HG03558 (cell line): Measurements from ENCODE around the gene LSM3.

Source experiments
- ATAC-seq: cut with Tn5 transposase; IDR thresholded peaks from one replicate; pipeline ENCODE4 v1.9.1; 2021; ENCODE audit warnings: moderate number of reproducible peaks; ENCODE audit not compliant: unreplicated experiment; ENCODE audit errors: extremely low read depth

LSM3 gene

DNA sequence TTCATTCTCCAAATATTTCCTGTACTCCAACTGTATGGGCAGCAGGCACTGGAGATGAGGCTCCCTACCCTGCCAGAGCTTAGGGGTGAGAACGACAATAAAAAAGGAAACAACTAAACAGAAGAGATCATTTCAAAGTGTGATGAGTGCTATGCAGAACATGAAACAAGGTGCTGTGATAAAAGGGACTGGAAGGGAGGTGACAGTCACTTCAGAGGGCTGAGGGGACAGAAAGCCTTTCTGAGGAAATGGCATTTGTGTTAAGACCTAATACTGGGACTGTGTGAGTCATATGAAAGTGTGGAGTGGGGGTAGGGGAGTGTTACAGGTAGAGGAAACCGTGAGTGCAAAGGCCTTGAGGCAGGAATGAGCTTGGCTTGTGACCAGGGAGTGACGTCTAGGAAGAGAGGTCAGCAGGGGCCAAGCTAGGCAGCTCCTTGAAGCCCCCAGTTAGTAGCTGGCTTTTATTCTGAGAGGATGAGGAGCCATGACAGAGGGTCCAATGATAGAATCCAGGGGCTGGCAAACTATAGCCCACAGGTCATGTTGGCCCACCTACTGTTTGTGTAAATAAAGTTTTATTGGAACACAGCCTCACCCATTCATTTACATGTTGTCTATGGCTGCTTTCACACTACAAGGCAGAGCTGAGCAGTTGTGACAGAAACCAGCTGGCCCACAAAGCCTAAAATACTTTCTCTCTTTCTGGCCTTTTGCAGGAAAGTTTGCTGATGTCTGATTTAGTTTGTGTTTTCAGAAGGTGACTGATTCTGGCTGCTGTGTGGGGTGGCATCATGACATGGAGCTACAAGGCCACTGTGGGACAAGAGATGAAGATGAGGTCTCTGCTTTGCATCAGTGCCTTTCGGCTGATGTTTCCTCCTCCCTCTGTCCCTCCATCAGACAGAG, 56.6 kb downstream of the LSM3 start:
- ATAC-seq = no peak

DNA sequence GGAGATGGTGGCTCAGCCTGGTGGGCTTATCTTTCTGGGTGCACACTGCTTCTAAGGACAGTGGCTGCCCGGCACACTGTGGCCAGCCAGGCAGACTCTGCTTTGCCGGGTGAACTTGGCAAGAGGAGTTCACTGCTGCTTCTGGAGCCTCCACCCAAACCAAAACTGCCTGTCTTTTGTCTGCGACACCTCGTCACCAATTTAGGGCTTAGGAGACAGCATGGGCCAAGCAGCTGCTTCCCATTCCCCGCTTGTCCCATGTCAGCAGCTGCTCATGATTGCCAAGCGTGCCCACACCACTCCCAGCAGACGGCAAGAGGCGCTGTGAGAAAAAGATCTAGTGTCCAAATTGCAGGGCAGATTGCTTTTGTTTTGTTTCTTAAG, 57.3 kb downstream of the LSM3 start:
- no peak for ATAC-seq

GRCh38 chr3:14236902-14237301, 58.3 kb downstream of the LSM3 start:
- no peak for ATAC-seq

DNA sequence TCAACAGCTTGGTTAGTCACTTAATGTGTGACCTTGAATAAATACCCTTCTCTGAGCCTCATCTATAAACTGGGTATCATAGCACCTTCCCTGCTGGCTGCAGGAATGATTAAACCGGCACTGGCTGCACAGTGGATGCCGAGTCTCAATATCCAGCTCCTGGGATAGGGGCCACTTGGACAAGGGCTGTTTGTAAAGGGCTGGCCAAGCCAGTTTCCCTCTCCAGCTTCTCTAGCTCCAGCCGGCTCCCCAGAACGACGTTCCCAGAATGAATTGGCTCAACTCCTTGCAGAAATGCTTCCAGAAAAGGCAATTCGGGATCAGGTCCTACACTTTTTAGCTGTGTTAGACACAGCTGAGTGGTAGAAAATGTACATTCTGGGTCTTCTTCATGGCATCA, 58.8 kb downstream of the LSM3 start:
- no peak for ATAC-seq

DNA sequence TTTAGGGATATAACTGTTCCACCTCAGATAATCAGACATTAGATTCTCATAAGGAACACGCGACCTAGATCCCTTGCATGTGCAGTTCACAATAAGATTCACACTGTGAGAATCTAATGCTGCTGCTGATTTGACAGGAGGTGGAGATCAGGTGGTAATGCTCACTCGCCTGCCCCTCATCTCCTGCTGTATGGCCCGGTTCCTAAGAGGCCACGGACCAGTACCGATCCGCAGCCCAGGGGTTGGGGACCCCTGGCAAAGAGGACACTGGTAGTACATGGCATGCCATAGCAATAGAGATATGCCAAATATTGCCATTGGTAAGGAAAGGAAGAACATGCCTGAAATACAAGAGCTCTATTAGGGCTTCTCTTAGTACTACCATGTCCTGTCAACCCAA, 59.7 kb downstream of the LSM3 start:
- no peak for ATAC-seq

DNA sequence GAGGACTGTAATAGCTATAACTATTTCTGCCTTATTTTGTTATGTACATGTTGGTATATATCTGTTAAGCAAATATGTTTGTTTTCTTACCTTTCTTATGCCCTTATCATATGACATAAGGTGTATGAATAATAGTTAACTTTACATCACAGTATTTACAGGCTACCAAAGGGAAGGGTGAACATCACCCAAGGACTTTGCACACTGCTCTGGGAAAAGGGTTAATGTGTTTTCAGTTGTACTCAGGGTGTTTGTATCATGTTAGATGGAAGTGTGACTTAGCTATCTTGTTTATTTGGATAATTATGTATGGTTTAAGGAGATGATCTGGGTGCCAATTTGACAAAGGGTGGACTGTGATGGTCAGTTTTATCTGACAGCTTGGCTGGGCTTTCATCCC, 60.3 kb downstream of the LSM3 start:
- no peak for ATAC-seq

- no peak for ATAC-seq
Measured at GRCh38 chr3:14239940-14240339, 61.3 kb downstream of the LSM3 start.

GRCh38 chr3:14240366-14240765, 61.7 kb downstream of the LSM3 start:
- ATAC-seq = no peak

GRCh38 chr3:14241716-14242115, 63.1 kb downstream of the LSM3 start:
- no peak for ATAC-seq

- no peak for ATAC-seq
Measured at GRCh38 chr3:14242490-14243311, 64.1 kb downstream of the LSM3 start.

DNA sequence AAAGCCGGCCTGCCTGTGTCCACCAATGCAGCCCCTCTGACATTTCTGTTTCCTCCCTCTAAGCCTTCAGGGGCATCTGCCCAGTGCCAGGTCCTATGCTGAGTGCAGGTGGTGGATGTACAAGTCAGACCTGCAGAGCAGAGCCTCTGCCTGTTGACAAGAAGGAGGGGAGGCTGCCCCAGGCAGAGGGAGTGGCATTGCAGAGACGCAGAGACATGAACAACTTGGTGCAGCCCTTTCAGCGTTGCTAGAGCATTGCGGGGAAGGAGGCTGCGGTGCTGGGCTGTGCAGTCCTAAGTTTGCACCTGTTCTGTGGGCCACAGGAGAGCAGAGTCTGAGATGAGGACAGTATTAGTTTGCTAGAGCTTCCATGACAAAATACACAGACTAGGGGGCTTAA, 65.2 kb downstream of the LSM3 start:
- ATAC-seq = no peak

- no peak for ATAC-seq
Measured at GRCh38 chr3:14244521-14245247, 66.1 kb downstream of the LSM3 start.

DNA sequence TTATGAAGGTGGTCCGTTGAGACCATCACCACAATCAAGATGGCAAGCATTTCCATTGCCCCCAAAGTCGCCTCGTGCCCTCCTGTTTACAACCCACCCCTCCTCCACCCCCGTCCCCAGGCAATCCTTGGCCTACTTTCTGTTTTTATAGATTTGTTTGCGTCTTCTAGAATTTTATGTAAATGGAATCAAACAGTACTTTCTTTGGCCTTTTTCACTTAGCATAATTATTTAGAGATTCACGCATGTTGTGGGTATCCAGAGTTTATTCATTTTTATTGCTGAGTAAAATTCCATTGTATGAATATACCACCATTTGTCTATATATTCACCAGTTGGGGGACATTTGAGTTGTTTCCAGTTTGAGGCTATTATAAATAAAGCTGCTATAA, 66.6 kb downstream of the LSM3 start:
- no peak for ATAC-seq

GRCh38 chr3:14245822-14246221, 67.2 kb downstream of the LSM3 start:
- no peak for ATAC-seq

DNA sequence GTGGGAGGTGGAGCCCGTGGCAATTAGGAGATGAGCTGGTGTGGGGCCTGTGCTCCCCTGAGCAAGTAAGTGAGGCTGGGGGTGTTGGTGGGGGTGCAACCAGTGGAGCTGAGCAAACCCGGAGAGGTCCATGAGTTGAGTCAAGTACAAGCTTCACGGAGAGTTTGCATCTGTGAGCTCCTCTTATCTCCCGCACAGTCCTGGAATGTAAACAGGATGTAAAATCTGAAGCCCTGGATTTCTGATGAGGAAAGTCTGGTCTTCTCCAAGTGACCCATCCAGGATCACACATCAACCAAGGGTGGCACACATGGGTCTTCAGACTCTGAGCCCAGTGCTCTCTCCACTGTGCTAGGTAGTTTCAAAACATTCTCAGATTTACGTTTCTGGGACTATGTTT, 67.8 kb downstream of the LSM3 start:
- no peak for ATAC-seq

DNA sequence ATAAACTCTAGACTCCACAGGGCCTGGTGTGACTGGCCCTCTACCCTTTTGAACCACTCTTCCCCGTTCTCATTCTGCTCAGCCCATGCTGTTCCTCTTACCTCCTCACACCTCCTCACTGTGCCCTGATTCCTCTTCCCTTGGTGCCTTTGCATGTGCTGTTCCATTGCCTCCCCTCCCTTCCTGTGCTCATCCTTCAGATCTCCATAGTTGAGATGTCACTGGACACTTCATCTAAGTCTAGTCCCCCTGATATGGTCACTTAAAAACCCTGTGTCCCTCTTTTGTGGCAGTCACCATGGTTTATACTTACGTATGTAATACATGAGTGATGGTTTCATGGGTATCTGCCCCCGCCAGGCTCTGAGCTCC, 69.8 kb downstream of the LSM3 start:
- ATAC-seq = no peak

DNA sequence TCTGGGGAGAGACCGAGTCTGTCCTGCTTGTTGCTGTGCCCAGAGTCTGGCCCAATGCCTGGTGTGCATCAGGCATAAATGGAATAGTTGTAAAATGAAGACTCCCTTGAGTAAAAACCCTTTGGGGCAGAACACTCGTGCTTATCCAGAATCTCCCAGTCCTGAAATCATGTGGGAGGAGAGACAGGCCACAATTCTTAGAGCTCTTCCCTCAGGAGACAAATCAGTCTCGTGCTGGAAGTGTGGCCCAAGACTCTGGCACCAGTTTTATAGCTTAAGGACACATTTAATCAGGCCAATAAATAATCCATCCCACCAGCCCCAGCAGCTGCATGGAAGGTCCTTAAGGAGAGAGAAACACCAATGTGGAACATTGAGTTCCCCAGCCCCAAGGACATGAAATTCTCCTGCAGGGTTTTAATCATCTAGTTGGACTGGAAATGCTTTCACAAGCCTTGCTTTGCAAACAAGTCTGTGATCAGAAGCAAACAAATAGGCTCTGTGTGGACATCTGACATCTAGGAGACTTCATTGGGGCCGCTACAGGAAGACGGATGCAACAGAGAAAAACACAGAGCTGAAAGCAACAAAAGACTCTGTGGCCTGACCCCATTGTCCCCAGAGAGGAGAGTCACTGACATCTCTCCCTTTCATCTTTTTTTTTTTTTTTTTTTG, 70.4 kb downstream of the LSM3 start:
- ATAC-seq = no peak
